HCT116 (cell line): Measurements from ENCODE around the gene PDE4D. TPM values are rescaled to one million over a fixed set of nuclear protein-coding genes. Genes with fewer than 3 reads are reported as not detected.

Experiments used
- ATAC-seq: fragments of 200-7000 bp; cut with Tn5 transposase; 2 replicates; pipeline ENCODE4 v1.9.1; 2020; ENCODE audit warnings: mild to moderate bottlenecking, moderate library complexity
- BruUV-seq: library from RNA; stranded (reverse); fragments of 400-500 nt; replicated peaks from 2 replicates; lab custom pipeline; 2021; lab: Mats Ljungman, UMichigan
- CTCF ChIA-PET: fragments of 300-600 bp; sonication (Branson Sonifier 250); formaldehyde crosslinking; loops from one replicate; lab custom pipeline; 2021; ENCODE audit warnings: antibody characterized with exemption; lab: Charles Lee
- POLR2A ChIA-PET: fragments of 300-600, 350-600 bp; sonication (Branson Sonifier 250); formaldehyde crosslinking; loops from one replicate; lab custom pipeline; 2021; ENCODE audit warnings: antibody characterized with exemption; lab: Charles Lee
- RAD21 ChIA-PET, 2 experiments: fragments of 300-600 bp; sonication (Branson Sonifier 250); formaldehyde crosslinking; loops; one replicate each; lab custom pipeline; 2023; ENCODE audit warnings: low total read pairs in 2 of 2; ENCODE audit not compliant: uncharacterized antibody in 2 of 2, unreplicated experiment in 2 of 2, low non-redundant PET in 1 of 2; lab: Charles Lee
- DNase-seq: peaks from one replicate; pipeline ENCODE4 v3.0.0-alpha.2; 2010; ENCODE audit warnings: low read depth, low spot score
- H2AFZ ChIP-seq: fragments of 200-600 bp; shearing (Covaris generic), sonication (generic); 2 replicates; pipeline ENCODE4 v1.6.1; 2017; ENCODE audit warnings: low read depth, mixed run types, mixed read lengths, antibody characterized with exemption, low read length; ENCODE audit not compliant: poor library complexity, severe bottlenecking
- H3K27ac ChIP-seq: 2 replicates; pipeline ENCODE4 v1.5.1; 2012; ENCODE audit warnings: low read depth, low read length
- H3K27me3 ChIP-seq: fragments of 200-600 bp; sonication (generic); 2 replicates; pipeline ENCODE4 v1.6.1; 2016; ENCODE audit warnings: mixed run types, low read length, mixed read lengths; ENCODE audit not compliant: insufficient read depth
- H3K36me3 ChIP-seq, 2 experiments: fragments of 200-500 bp in 1 of 2; fragments of 200-600 bp in 1 of 2; sonication (Bioruptor generic) in 1 of 2; sonication (generic) in 1 of 2; 2 replicates each; pipeline versions ENCODE4 v1.5.1 to v1.6.1; 2014 to 2016; ENCODE audit warnings: low read length in 2 of 2, inconsistent platforms in 1 of 2, mixed read lengths in 1 of 2, mixed run types in 1 of 2; ENCODE audit not compliant: insufficient read depth in 2 of 2, control insufficient read depth in 1 of 2
- H3K4me1 ChIP-seq, 2 experiments: fragments of 200-600 bp in 1 of 2; sonication (generic) in 1 of 2; 2 replicates each; pipeline versions ENCODE4 v1.5.1 to v1.6.1; 2012 to 2017; ENCODE audit warnings: low read length in 2 of 2, inconsistent platforms in 1 of 2, mild to moderate bottlenecking in 1 of 2, mixed read lengths in 1 of 2, mixed run types in 1 of 2, moderate library complexity in 1 of 2; ENCODE audit not compliant: insufficient read depth in 2 of 2, control insufficient read depth in 1 of 2
- H3K4me2 ChIP-seq: fragments of 200-600 bp; sonication (generic); 2 replicates; pipeline ENCODE4 v1.6.1; 2017; ENCODE audit warnings: mixed run types, low read length, mixed read lengths
- H3K4me3 ChIP-seq, 2 experiments: fragments of 200-600 bp in 1 of 2; sonication (generic) in 1 of 2; replicated peaks in 1 of 2; 2 replicates each; pipeline ENCODE4 v1.5.1; 2011 to 2016; ENCODE audit warnings: low read length in 2 of 2, control low read depth in 1 of 2, low read depth in 1 of 2, mild to moderate bottlenecking in 1 of 2, mixed read lengths in 1 of 2, mixed run types in 1 of 2
- H3K79me2 ChIP-seq: fragments of 200-600 bp; sonication (generic); 2 replicates; pipeline ENCODE4 v1.6.1; 2017; ENCODE audit warnings: mild to moderate bottlenecking, mixed run types, low read length, moderate library complexity, mixed read lengths; ENCODE audit not compliant: insufficient read depth
- H3K9ac ChIP-seq: fragments of 200-600 bp; sonication (generic); 2 replicates; pipeline ENCODE4 v1.6.1; 2016; ENCODE audit warnings: low read length, mixed read lengths
- H3K9me2 ChIP-seq: fragments of 200-600 bp; sonication (generic), shearing (Covaris generic); 2 replicates; pipeline ENCODE4 v1.6.1; 2017; ENCODE audit warnings: mixed run types, mild to moderate bottlenecking, moderate library complexity; ENCODE audit not compliant: insufficient read depth
- H3K9me3 ChIP-seq, 2 experiments: fragments of 200-500 bp in 1 of 2; fragments of 200-600 bp in 1 of 2; sonication (Bioruptor generic) in 1 of 2; sonication (generic) in 1 of 2; 2 replicates each; pipeline ENCODE4 v1.6.1; 2014 to 2017; ENCODE audit warnings: low read length in 2 of 2, mixed read lengths in 2 of 2, inconsistent platforms in 1 of 2, low read depth in 1 of 2, mild to moderate bottlenecking in 1 of 2, mixed run types in 1 of 2, moderate library complexity in 1 of 2; ENCODE audit not compliant: control insufficient read depth in 1 of 2, insufficient read depth in 1 of 2
- H4K20me1 ChIP-seq: fragments of 200-600 bp; sonication (generic), shearing (Covaris generic); 2 replicates; pipeline ENCODE4 v1.6.1; 2017; ENCODE audit warnings: mixed run types, mild to moderate bottlenecking, moderate library complexity; ENCODE audit not compliant: insufficient read depth
- CEBPB ChIP-seq: IDR thresholded peaks from 2 replicates; pipeline ENCODE4 v1.6.1; 2012; ENCODE audit warnings: low read depth
- EGR1 ChIP-seq: IDR thresholded peaks from 2 replicates; pipeline ENCODE4 v1.6.1; 2012; ENCODE audit warnings: low read depth
- ELF1 ChIP-seq: IDR thresholded peaks from 2 replicates; pipeline ENCODE4 v1.6.1; 2012; ENCODE audit warnings: low read depth, borderline replicate concordance
- FOSL1 ChIP-seq: IDR thresholded peaks from 2 replicates; pipeline ENCODE4 v1.6.1; 2012; ENCODE audit warnings: low read depth
- MAX ChIP-seq: IDR thresholded peaks from 2 replicates; pipeline ENCODE4 v1.6.1; 2012
- POLR2A ChIP-seq: IDR thresholded peaks from 2 replicates; pipeline ENCODE4 v1.7.0; 2011; ENCODE audit warnings: borderline replicate concordance; ENCODE audit not compliant: insufficient read depth, insufficient read length; ENCODE audit errors: extremely low read depth
- RAD21 ChIP-seq: IDR thresholded peaks from 2 replicates; pipeline ENCODE4 v1.6.1; 2012; ENCODE audit warnings: low read depth, mild to moderate bottlenecking
- SIN3A ChIP-seq: IDR thresholded peaks from 2 replicates; pipeline ENCODE4 v1.6.1; 2012; ENCODE audit warnings: low read depth
- SP1 ChIP-seq: IDR thresholded peaks from 2 replicates; pipeline ENCODE4 v1.6.1; 2012; ENCODE audit warnings: low read depth
- ZFX ChIP-seq: fragments of 450-650 bp; IDR thresholded peaks from 2 replicates; pipeline ENCODE4 v1.6.1; 2017
- ZNF274 ChIP-seq: fragments of 200-500 bp; sonication (Bioruptor generic); IDR thresholded peaks from 2 replicates; pipeline ENCODE4 v1.6.1; 2014; ENCODE audit warnings: mild to moderate bottlenecking, low read depth, low read length, inconsistent platforms
- intact Hi-C: fragments of 100-400 bp; cut with micrococcal nuclease; formaldehyde crosslinking; loops from 2 replicates; pipeline ENCODE4 v1.10.0; 2022
- total RNA-seq: library from RNA; stranded (reverse); gene quantifications from one replicate; pipeline ENCODE4 v1.2.1, GENCODE V29; 2021; ENCODE audit not compliant: unreplicated experiment
- TF ChIP-seq, protein P1 (sequence below): IDR thresholded peaks from 2 replicates; pipeline ENCODE4 v1.6.1; 2012; ENCODE audit warnings: low read depth

The PDE4D gene
- total RNA-seq, 1 experiment from 2014 or later = 1.1 TPM

- Histone ChIP-seq H3K4me1 (no peaks in the 10 kb centered on the region), H3K9me2 (no peaks in the 10 kb centered on the region), H3K36me3 (no peaks in the 10 kb centered on the region), H3K27me3 (no peaks in the 10 kb centered on the region), H2AFZ (no peak overlapping the region), H3K27ac (no peak overlapping the region), H3K79me2 (no peaks in the 10 kb centered on the region), H3K9me3 (no peaks in the 10 kb centered on the region), H3K4me3 (no peak overlapping the region), H4K20me1 (no peaks in the 10 kb centered on the region; the same call in 1 of the 2 replicates), H3K9ac (no peak overlapping the region), H3K4me2 (no peak overlapping the region)
- TF ChIP-seq POLR2A (no peak), ZNF274 (no peak), SIN3A (no peak), MAX (no peak), FOSL1 (no peak), SP1 (no peak), ELF1 (no peak), ZFX (no peak), RAD21 (no peak), CEBPB (no peak), EGR1 (no peak)
- TF ChIP-seq, protein P1, sequence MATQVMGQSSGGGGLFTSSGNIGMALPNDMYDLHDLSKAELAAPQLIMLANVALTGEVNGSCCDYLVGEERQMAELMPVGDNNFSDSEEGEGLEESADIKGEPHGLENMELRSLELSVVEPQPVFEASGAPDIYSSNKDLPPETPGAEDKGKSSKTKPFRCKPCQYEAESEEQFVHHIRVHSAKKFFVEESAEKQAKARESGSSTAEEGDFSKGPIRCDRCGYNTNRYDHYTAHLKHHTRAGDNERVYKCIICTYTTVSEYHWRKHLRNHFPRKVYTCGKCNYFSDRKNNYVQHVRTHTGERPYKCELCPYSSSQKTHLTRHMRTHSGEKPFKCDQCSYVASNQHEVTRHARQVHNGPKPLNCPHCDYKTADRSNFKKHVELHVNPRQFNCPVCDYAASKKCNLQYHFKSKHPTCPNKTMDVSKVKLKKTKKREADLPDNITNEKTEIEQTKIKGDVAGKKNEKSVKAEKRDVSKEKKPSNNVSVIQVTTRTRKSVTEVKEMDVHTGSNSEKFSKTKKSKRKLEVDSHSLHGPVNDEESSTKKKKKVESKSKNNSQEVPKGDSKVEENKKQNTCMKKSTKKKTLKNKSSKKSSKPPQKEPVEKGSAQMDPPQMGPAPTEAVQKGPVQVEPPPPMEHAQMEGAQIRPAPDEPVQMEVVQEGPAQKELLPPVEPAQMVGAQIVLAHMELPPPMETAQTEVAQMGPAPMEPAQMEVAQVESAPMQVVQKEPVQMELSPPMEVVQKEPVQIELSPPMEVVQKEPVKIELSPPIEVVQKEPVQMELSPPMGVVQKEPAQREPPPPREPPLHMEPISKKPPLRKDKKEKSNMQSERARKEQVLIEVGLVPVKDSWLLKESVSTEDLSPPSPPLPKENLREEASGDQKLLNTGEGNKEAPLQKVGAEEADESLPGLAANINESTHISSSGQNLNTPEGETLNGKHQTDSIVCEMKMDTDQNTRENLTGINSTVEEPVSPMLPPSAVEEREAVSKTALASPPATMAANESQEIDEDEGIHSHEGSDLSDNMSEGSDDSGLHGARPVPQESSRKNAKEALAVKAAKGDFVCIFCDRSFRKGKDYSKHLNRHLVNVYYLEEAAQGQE = no peak
- ChIA-PET RAD21 (no interaction called here), CTCF (no interaction called here), POLR2A (no interaction called here)
- no peak for DNase-seq
- BruUV-seq = no TSS peak
- no peak for ATAC-seq
- intact Hi-C loops = no loop called here
Observed at GRCh38 chr5:59923465-59923864, 29.9 kb upstream of the PDE4D start.
